Measurements from ENCODE around the gene FAM177B. TPM values are rescaled to one million over a fixed set of nuclear protein-coding genes. Genes with fewer than 3 reads are reported as not detected.

The FAM177B gene
- total RNA-seq (under 1 TPM in 1 of 2 donors, not detected in 1; 0.17 TPM), polyA plus RNA-seq (under 1 TPM in 1 of 2 donors, not detected in 1; 0.09 TPM)

DNA sequence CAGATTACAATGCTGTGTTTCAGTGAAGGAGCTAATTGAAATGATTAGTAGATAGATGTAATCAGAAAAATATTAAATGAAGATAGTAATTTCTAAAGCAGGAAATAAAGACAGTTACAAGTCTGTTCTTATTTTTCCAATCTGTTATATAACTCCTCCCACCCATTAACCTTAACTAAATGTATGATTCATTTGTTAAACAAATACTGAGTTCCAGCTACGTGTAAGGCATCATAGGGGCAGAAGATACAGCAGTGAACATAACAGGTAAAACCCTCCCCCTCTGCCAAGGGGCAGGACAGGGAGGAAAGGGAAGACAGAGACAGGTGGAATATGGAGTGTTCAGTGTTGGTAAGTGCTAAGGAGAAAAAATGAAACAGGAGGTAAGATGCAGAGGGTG, at the start of gene FAM177B:
Gene FAM177B, plus strand, starts transcription at position 231 of the 400 bp plus-strand sequence. CDS start 9,344 bp downstream, outside the sequence.
- Histone ChIP-seq H3K27me3 (ENCODE audit: control insufficient read depth in 4 of 4, insufficient read depth in 4 of 4, low read length in 3 of 4) (no peaks in the 10 kb centered on the region), H3K9ac (ENCODE audit: low read depth in 1 of 2, low read length in 2 of 2) (no peak within 1 kb of the TSS), H3K36me3 (ENCODE audit: control insufficient read depth in 4 of 4, insufficient read depth in 3 of 4, low read depth in 1 of 4, low read length in 3 of 4) (peaks cover 3 to 41% (median 24%) of the 10 kb centered on the region in 4 donors), H3K9me3 (ENCODE audit: control insufficient read depth in 4 of 4, low read length in 3 of 4) (no peaks in the 10 kb centered on the region), H3K4me1 (ENCODE audit: control insufficient read depth in 4 of 4, insufficient read depth in 4 of 4, low read length in 3 of 4) (no peaks in the 10 kb centered on the region), H3K27ac (ENCODE audit: low read depth in 1 of 2, low read length in 2 of 2) (no peak within 1 kb of the TSS), H3K4me3 (ENCODE audit: low read depth in 1 of 3, low read length in 3 of 3) (no peak within 1 kb of the TSS)
- no peak for DNase-seq (ENCODE audit: low spot score)
- TF ChIP-seq HNF4A (conservative IDR thresholded peaks at IDR 0.05) (no peak), FOXA2 (IDR thresholded peaks at IDR 0.05) (no peak), TAF1 (conservative IDR thresholded peaks at IDR 0.05) (no peak), YY1 (IDR thresholded peaks at IDR 0.05) (no peak), SP1 (IDR thresholded peaks at IDR 0.05) (no peak), RAD21 (IDR thresholded peaks at IDR 0.05) (no peak), JUND (IDR thresholded peaks at IDR 0.05) (no peak), CTCF (IDR thresholded peaks at IDR 0.05; ENCODE audit: low read depth, low read length, missing input control) (no peak), GABPA (IDR thresholded peaks at IDR 0.05 in 1 of 2, conservative IDR thresholded peaks at IDR 0.05 in 1 of 2) (no peak), RXRA (IDR thresholded peaks at IDR 0.05) (no peak), EGR1 (IDR thresholded peaks at IDR 0.05; ENCODE audit: low read depth in 2 of 2) (no peak), HNF4G (IDR thresholded peaks at IDR 0.05) (no peak)
- TF ChIP-seq, protein P1, sequence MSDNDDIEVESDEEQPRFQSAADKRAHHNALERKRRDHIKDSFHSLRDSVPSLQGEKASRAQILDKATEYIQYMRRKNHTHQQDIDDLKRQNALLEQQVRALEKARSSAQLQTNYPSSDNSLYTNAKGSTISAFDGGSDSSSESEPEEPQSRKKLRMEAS (IDR thresholded peaks at IDR 0.05), result no peak
- TF ChIP-seq, protein P2, sequence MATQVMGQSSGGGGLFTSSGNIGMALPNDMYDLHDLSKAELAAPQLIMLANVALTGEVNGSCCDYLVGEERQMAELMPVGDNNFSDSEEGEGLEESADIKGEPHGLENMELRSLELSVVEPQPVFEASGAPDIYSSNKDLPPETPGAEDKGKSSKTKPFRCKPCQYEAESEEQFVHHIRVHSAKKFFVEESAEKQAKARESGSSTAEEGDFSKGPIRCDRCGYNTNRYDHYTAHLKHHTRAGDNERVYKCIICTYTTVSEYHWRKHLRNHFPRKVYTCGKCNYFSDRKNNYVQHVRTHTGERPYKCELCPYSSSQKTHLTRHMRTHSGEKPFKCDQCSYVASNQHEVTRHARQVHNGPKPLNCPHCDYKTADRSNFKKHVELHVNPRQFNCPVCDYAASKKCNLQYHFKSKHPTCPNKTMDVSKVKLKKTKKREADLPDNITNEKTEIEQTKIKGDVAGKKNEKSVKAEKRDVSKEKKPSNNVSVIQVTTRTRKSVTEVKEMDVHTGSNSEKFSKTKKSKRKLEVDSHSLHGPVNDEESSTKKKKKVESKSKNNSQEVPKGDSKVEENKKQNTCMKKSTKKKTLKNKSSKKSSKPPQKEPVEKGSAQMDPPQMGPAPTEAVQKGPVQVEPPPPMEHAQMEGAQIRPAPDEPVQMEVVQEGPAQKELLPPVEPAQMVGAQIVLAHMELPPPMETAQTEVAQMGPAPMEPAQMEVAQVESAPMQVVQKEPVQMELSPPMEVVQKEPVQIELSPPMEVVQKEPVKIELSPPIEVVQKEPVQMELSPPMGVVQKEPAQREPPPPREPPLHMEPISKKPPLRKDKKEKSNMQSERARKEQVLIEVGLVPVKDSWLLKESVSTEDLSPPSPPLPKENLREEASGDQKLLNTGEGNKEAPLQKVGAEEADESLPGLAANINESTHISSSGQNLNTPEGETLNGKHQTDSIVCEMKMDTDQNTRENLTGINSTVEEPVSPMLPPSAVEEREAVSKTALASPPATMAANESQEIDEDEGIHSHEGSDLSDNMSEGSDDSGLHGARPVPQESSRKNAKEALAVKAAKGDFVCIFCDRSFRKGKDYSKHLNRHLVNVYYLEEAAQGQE (IDR thresholded peaks at IDR 0.05), result no peak
- TF ChIP-seq, protein P3, sequence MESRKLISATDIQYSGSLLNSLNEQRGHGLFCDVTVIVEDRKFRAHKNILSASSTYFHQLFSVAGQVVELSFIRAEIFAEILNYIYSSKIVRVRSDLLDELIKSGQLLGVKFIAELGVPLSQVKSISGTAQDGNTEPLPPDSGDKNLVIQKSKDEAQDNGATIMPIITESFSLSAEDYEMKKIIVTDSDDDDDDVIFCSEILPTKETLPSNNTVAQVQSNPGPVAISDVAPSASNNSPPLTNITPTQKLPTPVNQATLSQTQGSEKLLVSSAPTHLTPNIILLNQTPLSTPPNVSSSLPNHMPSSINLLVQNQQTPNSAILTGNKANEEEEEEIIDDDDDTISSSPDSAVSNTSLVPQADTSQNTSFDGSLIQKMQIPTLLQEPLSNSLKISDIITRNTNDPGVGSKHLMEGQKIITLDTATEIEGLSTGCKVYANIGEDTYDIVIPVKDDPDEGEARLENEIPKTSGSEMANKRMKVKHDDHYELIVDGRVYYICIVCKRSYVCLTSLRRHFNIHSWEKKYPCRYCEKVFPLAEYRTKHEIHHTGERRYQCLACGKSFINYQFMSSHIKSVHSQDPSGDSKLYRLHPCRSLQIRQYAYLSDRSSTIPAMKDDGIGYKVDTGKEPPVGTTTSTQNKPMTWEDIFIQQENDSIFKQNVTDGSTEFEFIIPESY (IDR thresholded peaks at IDR 0.05), result no peak
- WGBS, result 70% methylated on average over 1 of the region's 1 CpG

GRCh38 chr1:222691016-222691415, 46.0 kb upstream of the FAM177B start:
- H3K4me1 ChIP-seq (ENCODE audit: control insufficient read depth in 4 of 4, insufficient read depth in 4 of 4, low read length in 3 of 4), result no peaks in the 10 kb centered on the region
- peaks cover 2 to 12% (median 11%) of the 10 kb centered on the region in 4 donors for H3K36me3 ChIP-seq (ENCODE audit: control insufficient read depth in 4 of 4, insufficient read depth in 3 of 4, low read depth in 1 of 4, low read length in 3 of 4)
- no peak overlapping the region for H3K4me3 ChIP-seq (ENCODE audit: low read depth in 1 of 3, low read length in 3 of 3)
- no peak for DNase-seq (ENCODE audit: low spot score)
- H3K9ac ChIP-seq (ENCODE audit: low read depth in 1 of 2, low read length in 2 of 2), result no peak overlapping the region
- H3K27me3 ChIP-seq (ENCODE audit: control insufficient read depth in 4 of 4, insufficient read depth in 4 of 4, low read length in 3 of 4), result no peaks in the 10 kb centered on the region
- no peaks in the 10 kb centered on the region for H3K9me3 ChIP-seq (ENCODE audit: control insufficient read depth in 4 of 4, low read length in 3 of 4)
- WGBS, result 98% methylated on average over 1 of the region's 1 CpG
- no peak overlapping the region for H3K27ac ChIP-seq (ENCODE audit: low read depth in 1 of 2, low read length in 2 of 2)
- TF ChIP-seq NR2F2 (IDR thresholded peaks at IDR 0.05), result no peak
- TF ChIP-seq RAD21 (IDR thresholded peaks at IDR 0.05), result no peak
- TF ChIP-seq, protein P3 (IDR thresholded peaks at IDR 0.05), result no peak
- no peak for TF ChIP-seq SP1 (IDR thresholded peaks at IDR 0.05)
- no peak for TF ChIP-seq EGR1 (IDR thresholded peaks at IDR 0.05; ENCODE audit: low read depth in 2 of 2)
- TF ChIP-seq, protein P4, sequence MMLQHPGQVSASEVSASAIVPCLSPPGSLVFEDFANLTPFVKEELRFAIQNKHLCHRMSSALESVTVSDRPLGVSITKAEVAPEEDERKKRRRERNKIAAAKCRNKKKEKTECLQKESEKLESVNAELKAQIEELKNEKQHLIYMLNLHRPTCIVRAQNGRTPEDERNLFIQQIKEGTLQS (IDR thresholded peaks at IDR 0.05), result no peak
- TF ChIP-seq HNF4G (IDR thresholded peaks at IDR 0.05), result no peak
- TF ChIP-seq TAF1 (conservative IDR thresholded peaks at IDR 0.05), result no peak
- TF ChIP-seq JUND (IDR thresholded peaks at IDR 0.05), result no peak
- TF ChIP-seq, protein P2 (IDR thresholded peaks at IDR 0.05), result no peak
- no peak for TF ChIP-seq RXRA (IDR thresholded peaks at IDR 0.05)
- TF ChIP-seq GABPA (IDR thresholded peaks at IDR 0.05 in 1 of 2, conservative IDR thresholded peaks at IDR 0.05 in 1 of 2), result no peak
- TF ChIP-seq FOXA1 (IDR thresholded peaks at IDR 0.05), result no peak

All from liver (tissue), 9 donors.